H9 (cell line): Measurements from ENCODE around the gene REEP3. TPM values are rescaled to one million over a fixed set of nuclear protein-coding genes. Genes with fewer than 3 reads are reported as not detected.
A peak's percentile ranks its signal among the peaks of the same experiment; 100 is the strongest.

Source experiments
- DNase-seq: peaks from one replicate; pipeline ENCODE4 v3.0.0-alpha.2; 2017
- H2AFZ ChIP-seq: one replicate; pipeline ENCODE4 v1.6.1; 2013; ENCODE audit warnings: mild to moderate bottlenecking, low read length, control low read depth, moderate library complexity
- H2AK5ac ChIP-seq: 2 replicates; pipeline ENCODE4 v1.6.1; 2013; ENCODE audit warnings: low read length, control low read depth, mixed read lengths; ENCODE audit not compliant: insufficient read length
- H2BK120ac ChIP-seq: one replicate; pipeline ENCODE4 v1.6.1; 2013; ENCODE audit warnings: low read depth, mild to moderate bottlenecking, low read length, control low read depth, inconsistent platforms; ENCODE audit not compliant: poor library complexity, severe bottlenecking
- H2BK12ac ChIP-seq: 2 replicates; pipeline ENCODE4 v1.6.1; 2013; ENCODE audit warnings: low read length, control low read depth, mixed read lengths, low read depth; ENCODE audit not compliant: insufficient read length
- H2BK15ac ChIP-seq: 2 replicates; pipeline ENCODE4 v1.6.1; 2013; ENCODE audit warnings: low read depth, low read length, control low read depth
- H2BK20ac ChIP-seq: one replicate; pipeline ENCODE4 v1.6.1; 2013; ENCODE audit warnings: low read depth, mild to moderate bottlenecking, low read length, control low read depth, inconsistent platforms; ENCODE audit not compliant: poor library complexity, severe bottlenecking
- H2BK5ac ChIP-seq: 2 replicates; pipeline ENCODE4 v1.6.1; 2013; ENCODE audit warnings: low read length, control low read depth, mixed read lengths; ENCODE audit not compliant: insufficient read length
- H3K14ac ChIP-seq: 2 replicates; pipeline ENCODE4 v1.6.1; 2013; ENCODE audit warnings: low read length, control low read depth; ENCODE audit not compliant: insufficient read depth
- H3K18ac ChIP-seq: 2 replicates; pipeline ENCODE4 v1.6.1; 2013; ENCODE audit warnings: low read depth, mild to moderate bottlenecking, mixed read lengths, low read length, control low read depth; ENCODE audit not compliant: insufficient read length
- H3K23ac ChIP-seq: 2 replicates; pipeline ENCODE4 v1.6.1; 2013; ENCODE audit warnings: low read length, control low read depth, mixed read lengths, low read depth; ENCODE audit not compliant: insufficient read length
- H3K23me2 ChIP-seq: 2 replicates; pipeline ENCODE4 v1.6.1; 2013; ENCODE audit warnings: low read depth, mild to moderate bottlenecking, mixed read lengths, low read length, control low read depth; ENCODE audit not compliant: insufficient read length, poor library complexity, severe bottlenecking
- H3K27ac ChIP-seq: 2 replicates; pipeline ENCODE4 v1.5.1; 2013; ENCODE audit warnings: low read length, control low read depth, mixed read lengths, low read depth; ENCODE audit not compliant: insufficient read length
- H3K27me3 ChIP-seq: 2 replicates; pipeline ENCODE4 v1.6.1; 2013; ENCODE audit warnings: low read length, control low read depth, inconsistent platforms; ENCODE audit not compliant: insufficient read depth
- H3K4ac ChIP-seq: 2 replicates; pipeline ENCODE4 v1.6.1; 2013; ENCODE audit warnings: low read depth, mild to moderate bottlenecking, control low read depth, inconsistent platforms, low read length, moderate library complexity
- H3K4me1 ChIP-seq: 2 replicates; pipeline ENCODE4 v1.6.1; 2013; ENCODE audit warnings: low read length, control low read depth, inconsistent platforms; ENCODE audit not compliant: insufficient read depth
- H3K4me2 ChIP-seq: 2 replicates; pipeline ENCODE4 v1.6.1; 2013; ENCODE audit warnings: low read length, control low read depth, mixed read lengths; ENCODE audit not compliant: insufficient read length, insufficient read depth
- H3K56ac ChIP-seq: 2 replicates; pipeline ENCODE4 v1.6.1; 2013; ENCODE audit warnings: low read depth, mild to moderate bottlenecking, mixed read lengths, low read length, control low read depth; ENCODE audit not compliant: insufficient read length
- H3K79me1 ChIP-seq: 2 replicates; pipeline ENCODE4 v1.6.1; 2013; ENCODE audit warnings: low read depth, mild to moderate bottlenecking, moderate library complexity, low read length, control low read depth, inconsistent platforms; ENCODE audit not compliant: insufficient read depth, poor library complexity, severe bottlenecking
- H3K79me2 ChIP-seq: 2 replicates; pipeline ENCODE4 v1.6.1; 2013; ENCODE audit warnings: low read length, control low read depth, inconsistent platforms; ENCODE audit not compliant: insufficient read depth
- H3K9ac ChIP-seq: 2 replicates; pipeline ENCODE4 v1.6.1; 2013; ENCODE audit warnings: low read length, control low read depth, mixed read lengths; ENCODE audit not compliant: insufficient read length; ENCODE audit errors: extremely low read depth
- H3K9me3 ChIP-seq: one replicate; pipeline ENCODE4 v1.6.1; 2013; ENCODE audit warnings: low read depth, low read length, inconsistent platforms; ENCODE audit not compliant: control insufficient read depth
- H3T11ph ChIP-seq: one replicate; pipeline ENCODE4 v1.6.1; 2013; ENCODE audit warnings: mild to moderate bottlenecking, low read length, control low read depth, inconsistent platforms
- H4K20me1 ChIP-seq: one replicate; pipeline ENCODE4 v1.6.1; 2013; ENCODE audit not compliant: control insufficient read depth, insufficient read length, insufficient read depth
- H4K5ac ChIP-seq: 2 replicates; pipeline ENCODE4 v1.6.1; 2013; ENCODE audit warnings: low read depth, mild to moderate bottlenecking, mixed read lengths, low read length, control low read depth; ENCODE audit not compliant: insufficient read length
- H4K8ac ChIP-seq: replicated peaks from 2 replicates; pipeline ENCODE4 v1.6.1; 2013; ENCODE audit warnings: low read length, control low read depth, mixed read lengths, low read depth; ENCODE audit not compliant: insufficient read length
- H4K91ac ChIP-seq: 2 replicates; pipeline ENCODE4 v1.6.1; 2013; ENCODE audit warnings: low read depth, mild to moderate bottlenecking, moderate library complexity, mixed read lengths, low read length, control low read depth; ENCODE audit not compliant: insufficient read length
- H3K27ac Mint-ChIP-seq, 3 experiments: 2 replicates in 2 of 3; 3 replicates in 1 of 3; pipeline ENCODE4 v1.8.0; 2020 to 2021; ENCODE audit warnings: mixed read lengths in 3 of 3, mild to moderate bottlenecking in 1 of 3, moderate library complexity in 1 of 3
- H3K27me3 Mint-ChIP-seq: 2 replicates; pipeline ENCODE4 v1.8.0; 2021; ENCODE audit warnings: low read depth, mild to moderate bottlenecking, moderate library complexity, mixed read lengths
- H3K36me3 Mint-ChIP-seq, 3 experiments: 2 replicates in 2 of 3; 3 replicates in 1 of 3; pipeline ENCODE4 v1.8.0; 2020 to 2021; ENCODE audit warnings: low read depth in 3 of 3, mixed read lengths in 3 of 3; ENCODE audit not compliant: insufficient read depth in 1 of 3
- H3K4me1 Mint-ChIP-seq, 2 experiments: 2 replicates each; pipeline ENCODE4 v1.8.0; 2020; ENCODE audit warnings: mixed read lengths in 2 of 2
- H3K4me3 Mint-ChIP-seq, 2 experiments: 2 replicates in 1 of 2; 3 replicates in 1 of 2; pipeline ENCODE4 v1.8.0; 2020 to 2021; ENCODE audit warnings: mild to moderate bottlenecking in 2 of 2, mixed read lengths in 2 of 2, moderate library complexity in 1 of 2
- H3K9me3 Mint-ChIP-seq, 2 experiments: 2 replicates in 1 of 2; 3 replicates in 1 of 2; pipeline ENCODE4 v1.8.0; 2020; ENCODE audit warnings: mild to moderate bottlenecking in 2 of 2, mixed read lengths in 2 of 2, moderate library complexity in 1 of 2
- CTCF ChIP-seq: fragments of 200-600 bp; sonication (generic); conservative IDR thresholded peaks from 3 replicates; pipeline ENCODE4 v1.8.0; 2021; ENCODE audit warnings: antibody characterized with exemption, mild to moderate bottlenecking
- WGBS: extraction: QIAGEN DNeasy Blood & Tissue Kit; methylation state at CpG from one replicate; pipeline ENCODE4 v1.1.7; 2013; ENCODE audit warnings: missing lambda C conversion rate, low lambda C conversion rate, mixed read lengths; ENCODE audit not compliant: insufficient read length; ENCODE audit errors: extremely low coverage; 5-methylcytosine and 5-hydroxymethylcytosine counted together
- total RNA-seq: library from RNA; stranded (reverse); gene quantifications from 2 replicates; pipeline ENCODE4 v1.2.1, GENCODE V29; 2021

Gene REEP3
- total RNA-seq, 1 experiment from 2014 or later: 21.4 TPM

GRCh38 chr10:63493004-63493403 lies 28.2 kb upstream of the REEP3 start:
- H2BK120ac ChIP-seq: no peak overlapping the region
- no peaks in the 10 kb centered on the region for H3K4me1 ChIP-seq
- no peak overlapping the region for H2BK12ac ChIP-seq
- Mint-ChIP-seq H3K9me3 (peaks cover 8 to 9% of the 10 kb centered on the region in 2 experiments), H3K4me1 (peaks cover 11 to 17% of the 10 kb centered on the region in 2 experiments), H3K27me3 (no peaks in the 10 kb centered on the region), H3K27ac (0 out of 7 replicates have a peak overlapping the region, but pooled peaks of 1 of the 3 experiments have one; percentile 56), H3K4me3 (no peak overlapping the region), H3K36me3 (peaks cover 6 to 33% (median 24%) of the 10 kb centered on the region in 3 experiments; a peak in 6 of 7 replicates)
- no peak overlapping the region for H3K23ac ChIP-seq
- TF ChIP-seq CTCF: no peak
- no peak overlapping the region for H2BK15ac ChIP-seq
- H3K23me2 ChIP-seq: no peaks in the 10 kb centered on the region
- no peaks in the 10 kb centered on the region for H3K27me3 ChIP-seq
- DNase-seq: no peak
- H3K79me1 ChIP-seq: peaks cover 6% of the 10 kb centered on the region
- H2AK5ac ChIP-seq: no peak overlapping the region
- no peak overlapping the region for H2BK5ac ChIP-seq
- no peak overlapping the region for H3T11ph ChIP-seq
- no peaks in the 10 kb centered on the region for H4K20me1 ChIP-seq
- no peak overlapping the region for H4K91ac ChIP-seq
- H3K9ac ChIP-seq: no peak overlapping the region
- H3K4ac ChIP-seq: no peak overlapping the region
- no peak overlapping the region for H3K18ac ChIP-seq
- H2AFZ ChIP-seq: no peak overlapping the region
- no peak overlapping the region for H3K14ac ChIP-seq
- no peak overlapping the region for H4K8ac ChIP-seq
- no peaks in the 10 kb centered on the region for H3K9me3 ChIP-seq
- H3K56ac ChIP-seq: no peak overlapping the region
- H4K5ac ChIP-seq: no peak overlapping the region
- no peak overlapping the region for H3K4me2 ChIP-seq
- H2BK20ac ChIP-seq: no peak overlapping the region
- no peaks in the 10 kb centered on the region; the same call in 1 of the 2 replicates for H3K79me2 ChIP-seq
- H3K27ac ChIP-seq: no peak overlapping the region
- WGBS: 100% methylated on average over 1 of the region's 4 CpGs
